GM10248 (cell line): ENCODE data around the gene IL20RB.

ENCODE experiments used
- CTCF ChIA-PET: fragments of 300-600 bp; sonication (Branson Sonifier 250); formaldehyde crosslinking; extraction: SDS; loops from one replicate; lab custom pipeline; 2021; ENCODE audit warnings: antibody characterized with exemption; lab: Yijun Ruan, JAX
- POLR2A ChIA-PET: fragments of 350-650 bp; sonication (Branson Sonifier 250); formaldehyde crosslinking; extraction: SDS; loops from one replicate; lab custom pipeline; 2020; ENCODE audit warnings: antibody characterized with exemption; lab: Yijun Ruan, JAX
- DNase-seq: peaks from one replicate; pipeline ENCODE4 v3.0.0; 2012; ENCODE audit errors: extremely low spot score
- CTCF ChIP-seq: IDR thresholded peaks from 2 replicates; pipeline ENCODE4 v1.5.1; 2012; ENCODE audit warnings: mild to moderate bottlenecking, low read depth; ENCODE audit errors: extremely low read depth, missing control alignments, control extremely low read depth

IL20RB gene

GRCh38 chr3:136952292-136952691 is 5.5 kb upstream of the IL20RB start:
- no peak for DNase-seq
- TF ChIP-seq CTCF: no peak
- CTCF ChIA-PET: interaction anchor here (1.5 to 2.9 kb wide), 3 partner anchors 8 to 200 kb away, joined by 5 to 16 read pairs (median 10); partner anchors contain the start of gene STAG1
- POLR2A ChIA-PET: no interaction called here

GRCh38 chr3:136954251-136954650 is 3.5 kb upstream of the IL20RB start:
- ChIA-PET POLR2A (no interaction called here), CTCF (interaction anchor here (1.4 kb wide), 1 partner anchor 60 kb away, joined by 3 read pairs; no protein-coding TSS in a partner anchor)
- DNase-seq: no peak
- TF ChIP-seq CTCF: no peak

GRCh38 chr3:136954980-136955780 is 2.6 kb upstream of the IL20RB start:
- CTCF ChIA-PET: interaction anchor here (1.0 to 1.4 kb wide), 2 partner anchors 17 to 59 kb away, joined by 3 read pairs; no protein-coding TSS in a partner anchor
- POLR2A ChIA-PET: no interaction called here
- TF ChIP-seq CTCF: no peak
- no peak for DNase-seq

GRCh38 chr3:136955813-136956212 is 2.0 kb upstream of the IL20RB start:
- no peak for TF ChIP-seq CTCF
- ChIA-PET CTCF (interaction anchor here (1.4 to 2.0 kb wide), 3 partner anchors 8 to 58 kb away, joined by 3 to 7 read pairs (median 6); no protein-coding TSS in a partner anchor), POLR2A (no interaction called here)
- DNase-seq: no peak

- TF ChIP-seq CTCF: no peak
- POLR2A ChIA-PET: no interaction called here
- CTCF ChIA-PET: interaction anchor here (1.3 to 2.0 kb wide), 3 partner anchors 9 to 57 kb away, joined by 3 to 7 read pairs (median 6); no protein-coding TSS in a partner anchor
- no peak for DNase-seq
Observed at GRCh38 chr3:136956971-136957370, 812 bp upstream of the IL20RB start.

GRCh38 chr3:136958939-136959338 is 1.2 kb downstream of the IL20RB start:
- TF ChIP-seq CTCF: no peak
- DNase-seq: no peak
- POLR2A ChIA-PET: no interaction called here
- CTCF ChIA-PET: interaction anchor here (1.2 to 4.5 kb wide), 3 partner anchors 8 to 55 kb away, joined by 5 to 16 read pairs (median 5); no protein-coding TSS in a partner anchor
